Measurements from ENCODE around the gene AP2B1. TPM values are rescaled to one million over a fixed set of nuclear protein-coding genes. Genes with fewer than 3 reads are reported as not detected.

Gene AP2B1
- polyA plus RNA-seq, 1 donor (not counting 4 experiments of a cell fraction or from before 2014, with no cell fraction given) = 189 TPM

- Histone ChIP-seq H3K9ac (ENCODE audit: control insufficient read depth, extremely low read depth, insufficient read depth, low read length) (no peak overlapping the region), H4K20me1 (ENCODE audit: control insufficient read depth, extremely low read depth, insufficient read depth, low read length) (no peaks in the 10 kb centered on the region), H3K4me2 (ENCODE audit: control insufficient read depth, extremely low read depth, insufficient read depth, low read depth, low read length) (no peak overlapping the region), H3K9me3 (ENCODE audit: control insufficient read depth, low read depth, low read length) (no peaks in the 10 kb centered on the region), H3K4me3 (ENCODE audit: control insufficient read depth in 2 of 3, extremely low read depth in 1 of 3, insufficient read depth in 2 of 3, low read depth in 1 of 3, low read length in 3 of 3) (no peak overlapping the region), H3K79me2 (ENCODE audit: control insufficient read depth, insufficient read depth, low read length) (no peaks in the 10 kb centered on the region), H3K36me3 (ENCODE audit: control insufficient read depth in 2 of 2, extremely low read depth in 1 of 2, insufficient read depth in 2 of 2, low read length in 2 of 2) (no peaks in the 10 kb centered on the region), H3K27me3 (ENCODE audit: control insufficient read depth, extremely low read depth, insufficient read depth, low read length) (peaks cover 51% of the 10 kb centered on the region), H3K27ac (ENCODE audit: control insufficient read depth, insufficient read depth, low read length) (no peak overlapping the region), H3K9me1 (ENCODE audit: control insufficient read depth, extremely low read depth, insufficient read depth, low read length) (no peaks in the 10 kb centered on the region), H2AFZ (ENCODE audit: control insufficient read depth, low read length) (no peak overlapping the region), H3K4me1 (ENCODE audit: control insufficient read depth, extremely low read depth, insufficient read depth, low read length) (peaks cover 12% of the 10 kb centered on the region)
- dilution Hi-C loops (cut with MboI; ENCODE audit: extremely low pct_ligation_motif_present, low sequenced_read_pairs) = no loop called here
- no peak for FAIRE-seq
- no peak for DNase-seq (ENCODE audit: low read depth, low spot score)
- TF ChIP-seq, protein P1, sequence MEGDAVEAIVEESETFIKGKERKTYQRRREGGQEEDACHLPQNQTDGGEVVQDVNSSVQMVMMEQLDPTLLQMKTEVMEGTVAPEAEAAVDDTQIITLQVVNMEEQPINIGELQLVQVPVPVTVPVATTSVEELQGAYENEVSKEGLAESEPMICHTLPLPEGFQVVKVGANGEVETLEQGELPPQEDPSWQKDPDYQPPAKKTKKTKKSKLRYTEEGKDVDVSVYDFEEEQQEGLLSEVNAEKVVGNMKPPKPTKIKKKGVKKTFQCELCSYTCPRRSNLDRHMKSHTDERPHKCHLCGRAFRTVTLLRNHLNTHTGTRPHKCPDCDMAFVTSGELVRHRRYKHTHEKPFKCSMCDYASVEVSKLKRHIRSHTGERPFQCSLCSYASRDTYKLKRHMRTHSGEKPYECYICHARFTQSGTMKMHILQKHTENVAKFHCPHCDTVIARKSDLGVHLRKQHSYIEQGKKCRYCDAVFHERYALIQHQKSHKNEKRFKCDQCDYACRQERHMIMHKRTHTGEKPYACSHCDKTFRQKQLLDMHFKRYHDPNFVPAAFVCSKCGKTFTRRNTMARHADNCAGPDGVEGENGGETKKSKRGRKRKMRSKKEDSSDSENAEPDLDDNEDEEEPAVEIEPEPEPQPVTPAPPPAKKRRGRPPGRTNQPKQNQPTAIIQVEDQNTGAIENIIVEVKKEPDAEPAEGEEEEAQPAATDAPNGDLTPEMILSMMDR (optimal IDR thresholded peaks at IDR 0.05 in 1 of 3, IDR thresholded peaks at IDR 0.05 in 1 of 3, conservative IDR thresholded peaks at IDR 0.05 in 1 of 3; ENCODE audit: extremely low read depth in 1 of 3, insufficient read depth in 2 of 3, low read length in 3 of 3) = no peak
- no peak for TF ChIP-seq EZH2 (IDR thresholded peaks at IDR 0.05; ENCODE audit: low read length)
These were observed 156.7 kb downstream of the AP2B1 start for GRCh38 chr17:35743626-35744328.

DNA sequence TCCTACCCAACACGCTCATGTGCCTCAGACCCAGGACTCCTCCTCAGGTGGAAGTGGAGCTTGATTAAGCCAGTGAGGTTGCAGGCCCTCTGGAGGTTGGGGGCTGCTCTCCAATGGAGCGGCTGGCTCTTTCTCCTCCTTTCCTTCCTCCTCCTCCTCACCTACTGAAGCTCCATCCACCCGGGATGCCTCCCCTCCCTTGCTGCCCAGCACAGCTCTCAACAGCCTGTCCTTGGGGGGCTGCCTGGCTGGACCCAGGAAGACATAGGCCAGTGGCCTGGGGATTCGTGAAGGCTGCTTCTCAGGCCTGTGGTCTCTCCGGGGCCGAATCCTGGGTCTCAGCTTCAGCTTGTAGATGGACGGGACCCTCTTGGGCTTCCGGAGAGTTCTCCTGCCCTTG is 157.7 kb downstream of the AP2B1 start:
- H3K27ac ChIP-seq (ENCODE audit: control insufficient read depth, insufficient read depth, low read length) = no peak overlapping the region
- no peaks in the 10 kb centered on the region for H3K9me1 ChIP-seq (ENCODE audit: control insufficient read depth, extremely low read depth, insufficient read depth, low read length)
- dilution Hi-C loops (cut with MboI; ENCODE audit: extremely low pct_ligation_motif_present, low sequenced_read_pairs) = no loop called here
- H3K79me2 ChIP-seq (ENCODE audit: control insufficient read depth, insufficient read depth, low read length) = no peaks in the 10 kb centered on the region
- DNase-seq (ENCODE audit: low read depth, low spot score) (no peak), FAIRE-seq (no peak)
- peaks cover 17% of the 10 kb centered on the region for H3K4me1 ChIP-seq (ENCODE audit: control insufficient read depth, extremely low read depth, insufficient read depth, low read length)
- peaks cover 41% of the 10 kb centered on the region for H3K27me3 ChIP-seq (ENCODE audit: control insufficient read depth, extremely low read depth, insufficient read depth, low read length)
- no peaks in the 10 kb centered on the region for H4K20me1 ChIP-seq (ENCODE audit: control insufficient read depth, extremely low read depth, insufficient read depth, low read length)
- no peak overlapping the region for H3K9ac ChIP-seq (ENCODE audit: control insufficient read depth, extremely low read depth, insufficient read depth, low read length)
- H3K4me2 ChIP-seq (ENCODE audit: control insufficient read depth, extremely low read depth, insufficient read depth, low read depth, low read length) = no peak overlapping the region
- TF ChIP-seq, protein P1 (optimal IDR thresholded peaks at IDR 0.05 in 1 of 3, IDR thresholded peaks at IDR 0.05 in 1 of 3, conservative IDR thresholded peaks at IDR 0.05 in 1 of 3; ENCODE audit: extremely low read depth in 1 of 3, insufficient read depth in 2 of 3, low read length in 3 of 3) = no peak
- TF ChIP-seq EZH2 (IDR thresholded peaks at IDR 0.05; ENCODE audit: low read length) = no peak
- H3K4me3 ChIP-seq (ENCODE audit: control insufficient read depth in 2 of 3, extremely low read depth in 1 of 3, insufficient read depth in 2 of 3, low read depth in 1 of 3, low read length in 3 of 3) = no peak overlapping the region
- H3K9me3 ChIP-seq (ENCODE audit: control insufficient read depth, low read depth, low read length) = no peaks in the 10 kb centered on the region
- H2AFZ ChIP-seq (ENCODE audit: control insufficient read depth, low read length) = no peak overlapping the region
- no peaks in the 10 kb centered on the region for H3K36me3 ChIP-seq (ENCODE audit: control insufficient read depth in 2 of 2, extremely low read depth in 1 of 2, insufficient read depth in 2 of 2, low read length in 2 of 2)
